ENCODE results near the gene DNAH6. TPM values are rescaled to one million over a fixed set of nuclear protein-coding genes. Genes with fewer than 3 reads are reported as not detected.

The DNAH6 gene
- polyA plus RNA-seq, 1 donor from 2014 or later = 0.06 TPM

GRCh38 chr2:84817239-84817655, 300.9 kb downstream of the DNAH6 start:
- H3K36me3 Mint-ChIP-seq = peaks cover 4% of the 10 kb centered on the region
- no peak overlapping the region for H3K4me3 Mint-ChIP-seq
- H3K27me3 Mint-ChIP-seq = no peaks in the 10 kb centered on the region
- no peaks in the 10 kb centered on the region for H3K9me3 Mint-ChIP-seq
- peak overlapping the region in 1 of 3 donors; percentile 52 for H3K27ac Mint-ChIP-seq
- H3K4me1 Mint-ChIP-seq = peaks cover 12 to 18% (median 13%) of the 10 kb centered on the region in 3 donors

- H3K9me3 Mint-ChIP-seq = no peaks in the 10 kb centered on the region
- peak overlapping the region in 2 of 3 donors; percentile 28 to 35 for H3K27ac Mint-ChIP-seq
- H3K4me1 Mint-ChIP-seq = peaks cover 8 to 13% (median 9%) of the 10 kb centered on the region in 3 donors
- no peaks in the 10 kb centered on the region for H3K27me3 Mint-ChIP-seq
- H3K4me3 Mint-ChIP-seq = no peak overlapping the region
- peaks cover 4% of the 10 kb centered on the region for H3K36me3 Mint-ChIP-seq
These were observed 305.5 kb downstream of the DNAH6 start for GRCh38 chr2:84821806-84822205.

- Mint-ChIP-seq H3K4me1 (peaks cover 0 to 1% (median 0%) of the 10 kb centered on the region in 3 donors), H3K4me3 (no peak overlapping the region), H3K27ac (no peak overlapping the region), H3K9me3 (no peaks in the 10 kb centered on the region), H3K27me3 (no peaks in the 10 kb centered on the region), H3K36me3 (peaks cover 2% of the 10 kb centered on the region)
These were observed 306.9 kb downstream of the DNAH6 start for GRCh38 chr2:84823229-84823628.

- Mint-ChIP-seq H3K36me3 (peaks cover 2% of the 10 kb centered on the region), H3K4me1 (no peaks in the 10 kb centered on the region), H3K27ac (no peak overlapping the region), H3K9me3 (no peaks in the 10 kb centered on the region), H3K27me3 (no peaks in the 10 kb centered on the region), H3K4me3 (no peak overlapping the region)
These were observed 307.5 kb downstream of the DNAH6 start for GRCh38 chr2:84823788-84824187.

DNA sequence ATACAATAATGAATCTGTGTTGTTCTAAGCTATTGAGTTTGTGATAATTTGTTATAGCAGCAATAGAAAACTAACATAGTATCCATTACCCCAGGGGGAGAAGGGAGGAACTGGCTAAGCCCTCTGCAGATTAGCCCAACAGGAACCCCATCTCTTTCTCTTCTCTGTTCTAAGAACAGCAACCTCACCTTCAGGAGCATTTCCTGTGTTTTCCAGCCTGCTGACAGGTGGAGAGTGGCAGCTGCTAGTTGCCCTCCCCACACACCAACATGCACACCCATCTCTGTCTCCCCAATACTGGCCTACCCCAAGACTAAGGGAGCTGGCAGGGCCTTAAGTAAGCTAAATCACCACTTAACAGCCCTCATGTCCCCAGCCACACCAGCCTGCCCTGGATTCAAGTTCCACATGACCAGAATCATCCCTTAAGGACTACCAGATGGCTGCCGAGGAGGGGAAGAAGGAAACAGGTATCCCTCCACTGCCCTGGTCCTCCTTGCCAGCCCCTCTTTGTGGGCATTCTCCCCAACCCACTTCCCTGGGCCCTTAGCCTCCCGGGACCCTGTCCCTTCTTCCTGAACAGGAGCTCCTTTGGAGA, 311.8 kb downstream of the DNAH6 start:
- H3K36me3 Mint-ChIP-seq = no peaks in the 10 kb centered on the region
- H3K9me3 Mint-ChIP-seq = no peaks in the 10 kb centered on the region
- no peak overlapping the region for H3K4me3 Mint-ChIP-seq
- no peak overlapping the region for H3K27ac Mint-ChIP-seq
- H3K4me1 Mint-ChIP-seq = peaks cover 5 to 9% (median 7%) of the 10 kb centered on the region in 3 donors
- no peaks in the 10 kb centered on the region for H3K27me3 Mint-ChIP-seq

GRCh38 chr2:84829693-84830092, 313.4 kb downstream of the DNAH6 start:
- H3K9me3 Mint-ChIP-seq = no peaks in the 10 kb centered on the region
- H3K4me1 Mint-ChIP-seq = peaks cover 10 to 18% (median 15%) of the 10 kb centered on the region in 3 donors
- H3K27ac Mint-ChIP-seq = no peak overlapping the region
- no peaks in the 10 kb centered on the region for H3K36me3 Mint-ChIP-seq
- H3K4me3 Mint-ChIP-seq = no peak overlapping the region
- H3K27me3 Mint-ChIP-seq = no peaks in the 10 kb centered on the region

DNA sequence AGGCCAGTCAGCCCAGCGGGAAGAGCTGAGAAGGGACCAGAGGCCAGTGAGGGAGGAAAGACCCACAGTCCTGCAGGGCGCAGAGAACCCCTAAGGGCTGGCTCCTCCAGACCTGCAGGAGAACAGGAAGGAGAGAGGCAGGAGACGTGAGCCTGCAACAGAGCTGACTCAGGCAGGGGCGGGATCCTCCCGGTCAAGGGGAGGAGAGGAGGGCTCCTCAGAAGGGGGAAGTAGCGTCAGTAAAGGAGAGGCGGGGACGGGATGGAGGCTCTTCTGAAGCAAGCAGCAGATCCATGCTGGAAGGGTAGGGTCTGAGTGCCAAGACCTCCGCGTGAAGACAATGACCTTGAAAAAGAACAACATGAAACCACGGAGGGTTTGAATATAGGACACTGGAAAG, 313.8 kb downstream of the DNAH6 start:
- no peaks in the 10 kb centered on the region for H3K27me3 Mint-ChIP-seq
- no peaks in the 10 kb centered on the region for H3K36me3 Mint-ChIP-seq
- H3K4me3 Mint-ChIP-seq = no peak overlapping the region
- H3K27ac Mint-ChIP-seq = no peak overlapping the region
- peaks cover 0 to 2% (median 0%) of the 10 kb centered on the region in 3 donors for H3K9me3 Mint-ChIP-seq
- peaks cover 10 to 18% (median 15%) of the 10 kb centered on the region in 3 donors for H3K4me1 Mint-ChIP-seq

- Mint-ChIP-seq H3K4me1 (peaks cover 10 to 18% (median 15%) of the 10 kb centered on the region in 3 donors), H3K9me3 (peaks cover 2 to 3% (median 3%) of the 10 kb centered on the region in 3 donors)
These were observed 314.6 kb downstream of the DNAH6 start for GRCh38 chr2:84830758-84831500.

DNA sequence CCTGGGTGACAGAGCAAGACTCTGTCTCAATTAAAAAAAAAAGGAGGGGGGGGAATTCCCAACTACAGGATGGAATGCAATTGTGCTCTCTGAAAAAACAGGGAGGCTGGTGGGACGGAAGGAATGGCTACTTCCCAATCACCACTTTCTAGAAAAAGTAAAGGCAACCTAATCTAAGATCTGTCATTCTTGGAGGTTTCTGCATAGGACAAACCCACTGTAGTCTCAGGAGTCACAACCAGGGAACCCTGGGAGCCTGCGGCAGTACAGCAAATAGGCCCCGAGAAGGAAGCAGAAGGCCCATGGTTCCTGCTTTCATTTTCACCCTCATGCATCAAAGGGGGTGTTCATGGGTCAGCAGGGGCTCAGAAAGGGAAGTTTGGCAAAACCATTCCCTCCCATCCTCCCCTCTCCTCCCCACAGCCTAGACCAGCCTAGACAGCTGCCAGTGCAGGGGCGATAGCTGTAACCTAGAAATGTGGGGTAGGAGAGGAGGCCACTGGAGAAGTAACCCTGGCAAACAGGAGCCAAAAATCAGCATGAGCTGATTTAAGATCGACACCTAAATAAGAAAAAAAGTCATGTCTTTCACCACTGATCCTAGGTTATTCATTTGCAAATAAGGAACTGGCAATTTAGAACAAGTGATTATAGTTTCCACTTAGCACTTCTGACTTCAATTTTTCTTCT, 316.6 kb downstream of the DNAH6 start:
- Mint-ChIP-seq H3K4me1 (peaks cover 10 to 18% (median 15%) of the 10 kb centered on the region in 3 donors), H3K27me3 (no peaks in the 10 kb centered on the region), H3K27ac (peak overlapping the region; percentile 72 to 87 (median 82))

More at GRCh38 chr2:84830758-84831500, 314.6 kb downstream of the DNAH6 start:
- H3K4me3 Mint-ChIP-seq = no peak overlapping the region
- no peaks in the 10 kb centered on the region for H3K27me3 Mint-ChIP-seq
- no peaks in the 10 kb centered on the region for H3K36me3 Mint-ChIP-seq
- peak overlapping the region in 1 of 3 donors; percentile 76 for H3K27ac Mint-ChIP-seq

GRCh38 chr2:84833481-84834150, 317.3 kb downstream of the DNAH6 start:
- Mint-ChIP-seq H3K9me3 (peaks cover 5 to 16% (median 9%) of the 10 kb centered on the region in 3 donors), H3K4me1 (peaks cover 10 to 18% (median 15%) of the 10 kb centered on the region in 3 donors), H3K27me3 (no peaks in the 10 kb centered on the region), H3K27ac (peak overlapping the region; percentile 72 to 87 (median 82)), H3K4me3 (peak overlapping the region in 2 of 4 donors; percentile 55 to 79), H3K36me3 (peaks cover 5% of the 10 kb centered on the region)

More for the DNA sequence above, 316.6 kb downstream of the DNAH6 start:
- peaks cover 5 to 14% (median 9%) of the 10 kb centered on the region in 3 donors for H3K9me3 Mint-ChIP-seq
- peaks cover 2% of the 10 kb centered on the region for H3K36me3 Mint-ChIP-seq
- peak overlapping the region in 3 of 4 donors; percentile 47 to 79 (median 55) for H3K4me3 Mint-ChIP-seq

DNA sequence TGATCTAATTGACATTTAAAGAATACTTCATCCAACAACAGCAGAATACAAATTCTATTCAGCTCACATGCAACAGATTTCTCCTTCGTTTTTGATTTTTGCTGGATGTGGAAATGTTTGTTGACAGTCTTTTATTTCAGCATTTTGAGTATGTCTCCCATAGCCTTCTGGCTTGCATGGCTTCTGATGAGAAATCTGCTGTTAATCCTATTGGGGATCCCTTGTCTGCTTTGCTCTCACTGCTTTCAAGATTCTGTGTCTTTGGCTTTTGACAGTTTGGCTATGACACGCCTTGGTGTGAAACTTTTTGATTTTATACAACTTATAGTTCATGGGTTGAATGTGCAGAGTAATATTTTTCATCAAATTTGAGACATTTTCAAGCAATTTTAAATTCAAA, 319.9 kb downstream of the DNAH6 start:
- Mint-ChIP-seq H3K27ac (no peak overlapping the region), H3K9me3 (peaks cover 5 to 17% (median 9%) of the 10 kb centered on the region in 3 donors), H3K4me1 (peaks cover 9 to 19% (median 15%) of the 10 kb centered on the region in 3 donors), H3K36me3 (peaks cover 5% of the 10 kb centered on the region), H3K4me3 (no peak overlapping the region), H3K27me3 (peaks cover 2% of the 10 kb centered on the region)

DNA sequence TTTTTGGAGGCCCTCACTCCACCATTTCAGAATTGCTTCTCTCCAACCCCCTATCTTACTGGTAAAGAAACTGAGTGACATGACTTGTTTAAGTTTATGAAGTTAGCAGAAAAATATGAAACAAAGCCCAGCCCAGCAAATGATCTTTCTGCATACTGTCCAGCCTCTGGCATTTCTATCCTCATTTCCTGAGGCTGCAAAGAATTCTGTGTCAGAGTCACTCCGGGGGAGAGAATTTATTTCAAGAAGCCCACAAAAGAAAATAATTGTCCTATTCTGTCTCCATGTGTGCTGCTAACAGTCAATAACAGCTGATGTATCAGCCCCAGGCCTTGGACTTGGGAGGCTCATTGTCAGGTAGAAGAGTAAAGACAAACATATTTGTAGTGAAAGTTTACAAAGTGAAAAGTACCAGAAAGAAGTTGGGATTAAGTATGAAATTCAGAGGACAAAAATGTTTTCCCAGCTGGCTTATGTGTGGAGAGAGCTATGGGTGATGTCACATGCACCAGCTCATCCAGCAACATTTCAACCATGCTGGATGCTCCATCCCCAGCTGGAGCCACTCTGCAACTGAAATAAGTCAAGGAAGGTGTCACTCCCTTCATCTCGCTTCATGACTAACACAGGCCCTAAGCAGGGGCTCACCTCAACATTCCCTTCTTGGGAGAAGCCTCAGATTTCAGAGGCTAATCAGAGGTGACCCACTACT, 322.3 kb downstream of the DNAH6 start:
- H3K27ac Mint-ChIP-seq = peak overlapping the region in 1 of 3 donors; percentile 76
- H3K4me1 Mint-ChIP-seq = peaks cover 2 to 12% (median 4%) of the 10 kb centered on the region in 3 donors
- peaks cover 2% of the 10 kb centered on the region for H3K27me3 Mint-ChIP-seq
- no peak overlapping the region for H3K4me3 Mint-ChIP-seq
- H3K9me3 Mint-ChIP-seq = peaks cover 5 to 17% (median 9%) of the 10 kb centered on the region in 3 donors
- peaks cover 5% of the 10 kb centered on the region for H3K36me3 Mint-ChIP-seq

DNA sequence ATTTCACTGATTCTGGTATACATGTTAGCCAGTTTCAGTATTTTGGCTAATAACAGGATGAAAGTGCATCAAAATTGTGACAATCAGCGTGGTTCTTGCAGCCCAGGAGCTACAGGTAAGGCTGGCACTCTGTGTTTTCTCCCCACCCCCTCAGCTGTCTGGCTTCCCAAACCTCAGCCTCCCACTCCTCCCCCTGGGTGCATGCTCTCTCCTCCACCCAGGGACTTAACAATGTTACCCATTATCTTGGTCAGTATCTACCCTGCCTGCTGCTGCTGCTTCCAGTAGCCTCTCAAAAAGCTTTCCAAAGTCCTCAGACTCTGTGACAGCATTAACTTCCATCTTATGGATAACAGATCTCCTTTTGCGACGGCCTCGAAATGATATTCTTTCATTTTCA, 323.6 kb downstream of the DNAH6 start:
- H3K9me3 Mint-ChIP-seq = peaks cover 5 to 17% (median 9%) of the 10 kb centered on the region in 3 donors
- H3K27ac Mint-ChIP-seq = no peak overlapping the region
- H3K4me1 Mint-ChIP-seq = peaks cover 0 to 11% (median 2%) of the 10 kb centered on the region in 3 donors
- peaks cover 2% of the 10 kb centered on the region for H3K27me3 Mint-ChIP-seq
- H3K4me3 Mint-ChIP-seq = no peak overlapping the region
- H3K36me3 Mint-ChIP-seq = peaks cover 5% of the 10 kb centered on the region

GRCh38 chr2:84840306-84840705, 324.0 kb downstream of the DNAH6 start:
- Mint-ChIP-seq H3K4me3 (no peak overlapping the region), H3K36me3 (peaks cover 5% of the 10 kb centered on the region), H3K27ac (no peak overlapping the region), H3K9me3 (peaks cover 3 to 17% (median 9%) of the 10 kb centered on the region in 3 donors), H3K4me1 (peaks cover 0 to 12% (median 2%) of the 10 kb centered on the region in 3 donors), H3K27me3 (peaks cover 2% of the 10 kb centered on the region)
